Stimulated activated CD4-positive, alpha-beta T cell treated with anti-CD3 and anti-CD28 coated beads, TNF-alpha, amount 100 ng/mL, for 48 hours (primary cell): Measurements from ENCODE around the gene ZNF385C.

Experiments used
- DNase-seq, 3 donors: peaks; one replicate each; pipeline ENCODE4 v3.0.0-alpha.2; 2020; ENCODE audit warnings: low read depth in 3 of 3

ZNF385C gene

GRCh38 chr17:41989702-41990419 lies 108.4 kb downstream of the ZNF385C start:
- no peak for DNase-seq

- DNase-seq = no peak
These were observed 109.9 kb downstream of the ZNF385C start for GRCh38 chr17:41988418-41988817.

GRCh38 chr17:41987642-41988041 lies 110.6 kb downstream of the ZNF385C start:
- no peak for DNase-seq

GRCh38 chr17:41986634-41987033 lies 111.6 kb downstream of the ZNF385C start:
- DNase-seq = no peak

- DNase-seq = no peak
These were observed 112.4 kb downstream of the ZNF385C start for GRCh38 chr17:41985919-41986318.

- DNase-seq = no peak
These were observed 113.8 kb downstream of the ZNF385C start for GRCh38 chr17:41984454-41984853.

- DNase-seq = no peak
These were observed 116.1 kb downstream of the ZNF385C start for GRCh38 chr17:41982026-41982760.

- no peak for DNase-seq
These were observed 120.3 kb downstream of the ZNF385C start for GRCh38 chr17:41977991-41978390.

- DNase-seq = no peak
These were observed 122.0 kb downstream of the ZNF385C start for GRCh38 chr17:41976142-41976768.
